Liver (tissue), 9 donors: Measurements from ENCODE around the gene TLE1. TPM values are rescaled to one million over a fixed set of nuclear protein-coding genes. Genes with fewer than 3 reads are reported as not detected.

ENCODE experiments used
- DNase-seq: peaks from one replicate; pipeline ENCODE4 v3.0.0-alpha.2; 2017; ENCODE audit warnings: low spot score
- H3K27ac ChIP-seq, 2 donors: one replicate each; pipeline ENCODE4 v1.7.0; 2013; ENCODE audit warnings: inconsistent platforms in 2 of 2, low read length in 2 of 2, control low read depth in 1 of 2, low read depth in 1 of 2, mild to moderate bottlenecking in 1 of 2
- H3K27me3 ChIP-seq, 4 donors: one replicate each; pipeline versions ENCODE4 v1.6.1 to v1.7.0; 2013; ENCODE audit warnings: low read length in 3 of 4, inconsistent platforms in 1 of 4, mild to moderate bottlenecking in 1 of 4, moderate library complexity in 1 of 4; ENCODE audit not compliant: control insufficient read depth in 4 of 4, insufficient read depth in 4 of 4
- H3K36me3 ChIP-seq, 4 donors: one replicate each; pipeline versions ENCODE4 v1.6.1 to v1.7.0; 2013; ENCODE audit warnings: low read length in 3 of 4, mild to moderate bottlenecking in 3 of 4, low read depth in 1 of 4, moderate library complexity in 1 of 4; ENCODE audit not compliant: control insufficient read depth in 4 of 4, insufficient read depth in 3 of 4
- H3K4me1 ChIP-seq, 4 donors: one replicate each; pipeline versions ENCODE4 v1.6.1 to v1.7.0; 2013; ENCODE audit warnings: low read length in 3 of 4, mild to moderate bottlenecking in 3 of 4, moderate library complexity in 1 of 4; ENCODE audit not compliant: control insufficient read depth in 4 of 4, insufficient read depth in 4 of 4
- H3K4me3 ChIP-seq, 3 donors: one replicate each; pipeline versions ENCODE4 v1.6.1 to v1.7.0; 2013; ENCODE audit warnings: low read length in 3 of 3, control low read depth in 1 of 3, low read depth in 1 of 3, mild to moderate bottlenecking in 1 of 3
- H3K9ac ChIP-seq, 2 donors: one replicate each; pipeline ENCODE4 v1.7.0; 2013; ENCODE audit warnings: low read length in 2 of 2, mild to moderate bottlenecking in 2 of 2, moderate library complexity in 2 of 2, control low read depth in 1 of 2, low read depth in 1 of 2
- H3K9me3 ChIP-seq, 4 donors: one replicate each; pipeline versions ENCODE4 v1.6.1 to v1.7.0; 2013; ENCODE audit warnings: low read length in 3 of 4; ENCODE audit not compliant: control insufficient read depth in 4 of 4
- CTCF ChIP-seq: fragments of 150-350 bp; IDR thresholded peaks from 2 replicates; pipeline ENCODE4 v1.5.1; 2017; ENCODE audit warnings: improper control_type of control experiment, low read depth, low read length; ENCODE audit not compliant: missing input control
- EGR1 ChIP-seq, 2 donors: IDR thresholded peaks; 2 replicates each; pipeline ENCODE4 v1.6.1; 2016 to 2018; ENCODE audit warnings: antibody characterized with exemption in 2 of 2, low read depth in 2 of 2
- FOXA1 ChIP-seq: IDR thresholded peaks from 2 replicates; pipeline ENCODE4 v1.6.1; 2016; ENCODE audit warnings: antibody characterized with exemption
- FOXA2 ChIP-seq: IDR thresholded peaks from 2 replicates; pipeline ENCODE4 v1.6.1; 2016; ENCODE audit warnings: antibody characterized with exemption
- GABPA ChIP-seq, 2 donors: IDR thresholded peaks in 1 of 2; conservative IDR thresholded peaks in 1 of 2; 2 replicates each; pipeline ENCODE4 v1.6.1; 2016; ENCODE audit warnings: antibody characterized with exemption in 2 of 2, mild to moderate bottlenecking in 1 of 2, moderate library complexity in 1 of 2
- HNF4A ChIP-seq, 2 donors: conservative IDR thresholded peaks; 2 replicates each; pipeline ENCODE4 v1.6.1; 2016; ENCODE audit warnings: antibody characterized with exemption in 2 of 2, mild to moderate bottlenecking in 2 of 2
- HNF4G ChIP-seq: IDR thresholded peaks from 2 replicates; pipeline ENCODE4 v1.6.1; 2016; ENCODE audit warnings: antibody characterized with exemption
- JUND ChIP-seq, 2 donors: IDR thresholded peaks; 2 replicates each; pipeline ENCODE4 v1.6.1; 2016; ENCODE audit warnings: antibody characterized with exemption in 2 of 2
- MAX ChIP-seq: IDR thresholded peaks from 2 replicates; pipeline ENCODE4 v1.6.1; 2016; ENCODE audit warnings: antibody characterized with exemption
- NR2F2 ChIP-seq: IDR thresholded peaks from 2 replicates; pipeline ENCODE4 v1.6.1; 2016; ENCODE audit warnings: antibody characterized with exemption
- RAD21 ChIP-seq, 2 donors: IDR thresholded peaks; 2 replicates each; pipeline ENCODE4 v1.6.1; 2016; ENCODE audit warnings: antibody characterized with exemption in 2 of 2, mild to moderate bottlenecking in 2 of 2
- REST ChIP-seq: IDR thresholded peaks from 2 replicates; pipeline ENCODE4 v1.6.1; 2016; ENCODE audit warnings: antibody characterized with exemption, mild to moderate bottlenecking
- RXRA ChIP-seq, 2 donors: IDR thresholded peaks; 2 replicates each; pipeline ENCODE4 v1.6.1; 2017 to 2018; ENCODE audit warnings: antibody characterized with exemption in 2 of 2, mild to moderate bottlenecking in 1 of 2
- SP1 ChIP-seq: IDR thresholded peaks from 2 replicates; pipeline ENCODE4 v1.6.1; 2018; ENCODE audit warnings: antibody characterized with exemption, mild to moderate bottlenecking
- TAF1 ChIP-seq: conservative IDR thresholded peaks from 2 replicates; pipeline ENCODE4 v1.6.1; 2016; ENCODE audit warnings: antibody characterized with exemption, mild to moderate bottlenecking
- YY1 ChIP-seq: IDR thresholded peaks from 2 replicates; pipeline ENCODE4 v1.6.1; 2016; ENCODE audit warnings: antibody characterized with exemption, mild to moderate bottlenecking
- WGBS: extraction: QIAGEN DNeasy Blood & Tissue Kit; methylation state at CpG from one replicate; pipeline ENCODE4 v1.1.7; 2013; 5-methylcytosine and 5-hydroxymethylcytosine counted together
- polyA plus RNA-seq, 2 donors: library from polyadenylated mRNA; stranded (reverse) in 1 of 2; unstranded in 1 of 2; fragments of 200-250 nt in 1 of 2; fragments of >200 nt in 1 of 2; fragmentation: Nextera tagmentation in 1 of 2; extraction: Ambion mirVana in 1 of 2; gene quantifications; one replicate each; pipeline versions ENCODE4 v1.2.1 to v1.2.3, GENCODE V29; 2013 to 2015
- total RNA-seq, 2 donors: library from RNA; depleted of rRNA; stranded (reverse); fragments of >200 nt; gene quantifications; one replicate each; pipeline ENCODE4 v1.2.3, GENCODE V29; 2014
- TF ChIP-seq, protein P1 (sequence below): IDR thresholded peaks from 2 replicates; pipeline ENCODE4 v1.6.1; 2016; ENCODE audit warnings: antibody characterized with exemption
- TF ChIP-seq, protein P2 (sequence below): IDR thresholded peaks from 2 replicates; pipeline ENCODE4 v1.6.1; 2016; ENCODE audit warnings: antibody characterized with exemption
- donor health status: healthy.
- donor health status: healthy.
- donor health status: healthy.
- donor health status: healthy.
- donor health status: healthy.

The TLE1 gene
- total and polyA plus RNA-seq, 4 donors: 25.2 to 45.4 (median 25.7) TPM

DNA sequence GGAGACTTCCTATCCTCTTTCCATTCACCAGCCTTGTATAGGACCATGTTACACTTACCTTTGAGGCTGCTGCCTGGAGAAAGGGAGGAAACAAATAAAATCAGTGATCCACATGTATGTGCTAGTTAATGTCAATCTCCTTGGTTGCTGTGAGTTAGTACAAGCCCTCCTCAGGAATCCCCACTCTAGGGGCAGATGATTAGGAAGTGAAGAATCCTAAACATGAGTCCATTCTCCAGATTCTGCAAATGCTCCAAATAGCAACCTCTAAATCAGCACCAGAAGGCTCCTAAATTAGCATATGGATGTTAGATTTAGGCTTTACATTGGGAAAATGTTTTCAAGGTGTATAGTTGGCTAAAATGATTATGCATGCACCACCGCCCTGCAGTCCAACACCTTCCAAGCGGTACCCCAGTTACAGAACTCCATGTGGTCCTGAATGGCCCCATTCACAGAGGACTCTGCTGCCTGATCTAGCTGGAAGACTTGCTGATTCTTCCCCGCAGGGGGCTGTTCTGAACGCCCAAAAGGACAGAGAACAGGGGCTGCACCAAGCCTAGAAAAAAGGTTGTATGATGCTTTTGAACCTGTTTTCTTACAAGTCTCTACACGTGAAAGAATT lies 123.2 kb downstream of the TLE1 start (continued):
- no peak for TF ChIP-seq REST
- no peak for TF ChIP-seq GABPA (IDR thresholded peaks at IDR 0.05 in 1 of 2, conservative IDR thresholded peaks at IDR 0.05 in 1 of 2)
- no peak for TF ChIP-seq EGR1 (IDR thresholded peaks at IDR 0.05; ENCODE audit: low read depth in 2 of 2)
- TF ChIP-seq JUND (IDR thresholded peaks at IDR 0.05): no peak

- Histone ChIP-seq H3K9ac (no peak overlapping the region), H3K27me3 (no peaks in the 10 kb centered on the region), H3K27ac (peak overlapping the region; percentile 31 to 39), H3K9me3 (no peaks in the 10 kb centered on the region), H3K4me3 (no peak overlapping the region), H3K36me3 (no peaks in the 10 kb centered on the region), H3K4me1 (peaks cover 8 to 33% (median 24%) of the 10 kb centered on the region in 4 donors)
- no peak for DNase-seq
- no peak for TF ChIP-seq FOXA1
- peak in 1 of 2 donors; percentile 7 for TF ChIP-seq GABPA (IDR thresholded peaks at IDR 0.05 in 1 of 2, conservative IDR thresholded peaks at IDR 0.05 in 1 of 2)
- WGBS: 94% methylated on average over 1 of the region's 1 CpG
Measured at GRCh38 chr9:81565609-81566008, 123.7 kb downstream of the TLE1 start.

DNA sequence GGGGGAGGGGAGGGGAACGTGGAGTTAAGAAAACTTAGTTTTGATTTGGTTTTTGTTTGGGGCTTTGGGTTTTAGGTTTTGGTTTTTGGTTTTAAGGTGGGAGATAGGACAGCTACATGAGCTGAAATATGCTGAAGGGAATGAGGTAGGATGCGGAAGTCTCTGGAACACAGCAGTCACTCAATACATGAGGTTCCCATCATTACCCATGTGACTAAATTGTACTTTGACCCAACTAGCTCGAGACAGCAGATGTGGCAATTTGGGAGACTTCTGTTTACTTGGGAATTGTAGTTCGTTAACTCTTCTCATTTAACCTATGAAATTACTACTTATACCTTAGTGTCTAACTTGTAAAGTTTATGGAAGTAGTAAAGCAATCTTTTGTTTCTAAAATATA lies 124.2 kb downstream of the TLE1 start:
- Histone ChIP-seq H3K27ac (peak overlapping the region; percentile 31 to 39), H3K9me3 (no peaks in the 10 kb centered on the region), H3K36me3 (no peaks in the 10 kb centered on the region), H3K4me1 (peaks cover 8 to 33% (median 24%) of the 10 kb centered on the region in 4 donors), H3K27me3 (no peaks in the 10 kb centered on the region), H3K9ac (no peak overlapping the region), H3K4me3 (no peak overlapping the region)
- DNase-seq: no peak
- TF ChIP-seq REST (peak; percentile 62), FOXA1 (no peak), YY1 (peak; percentile 56), SP1 (peak; percentile 77), FOXA2 (peak; percentile 87), HNF4A (conservative IDR thresholded peaks at IDR 0.05) (peak; percentile 93 to 94), RAD21 (IDR thresholded peaks at IDR 0.05) (peak; percentile 20 to 42), NR2F2 (no peak), HNF4G (peak; percentile 81), MAX (peak; percentile 91), CTCF (no peak), TAF1 (peak; percentile 72), GABPA (IDR thresholded peaks at IDR 0.05 in 1 of 2, conservative IDR thresholded peaks at IDR 0.05 in 1 of 2) (peak in 1 of 2 donors; percentile 30), JUND (IDR thresholded peaks at IDR 0.05) (peak in 1 of 2 donors; percentile 76), RXRA (IDR thresholded peaks at IDR 0.05) (peak; percentile 60 to 84), EGR1 (IDR thresholded peaks at IDR 0.05; ENCODE audit: low read depth in 2 of 2) (peak in 1 of 2 donors; percentile 54)
- TF ChIP-seq, protein P1, sequence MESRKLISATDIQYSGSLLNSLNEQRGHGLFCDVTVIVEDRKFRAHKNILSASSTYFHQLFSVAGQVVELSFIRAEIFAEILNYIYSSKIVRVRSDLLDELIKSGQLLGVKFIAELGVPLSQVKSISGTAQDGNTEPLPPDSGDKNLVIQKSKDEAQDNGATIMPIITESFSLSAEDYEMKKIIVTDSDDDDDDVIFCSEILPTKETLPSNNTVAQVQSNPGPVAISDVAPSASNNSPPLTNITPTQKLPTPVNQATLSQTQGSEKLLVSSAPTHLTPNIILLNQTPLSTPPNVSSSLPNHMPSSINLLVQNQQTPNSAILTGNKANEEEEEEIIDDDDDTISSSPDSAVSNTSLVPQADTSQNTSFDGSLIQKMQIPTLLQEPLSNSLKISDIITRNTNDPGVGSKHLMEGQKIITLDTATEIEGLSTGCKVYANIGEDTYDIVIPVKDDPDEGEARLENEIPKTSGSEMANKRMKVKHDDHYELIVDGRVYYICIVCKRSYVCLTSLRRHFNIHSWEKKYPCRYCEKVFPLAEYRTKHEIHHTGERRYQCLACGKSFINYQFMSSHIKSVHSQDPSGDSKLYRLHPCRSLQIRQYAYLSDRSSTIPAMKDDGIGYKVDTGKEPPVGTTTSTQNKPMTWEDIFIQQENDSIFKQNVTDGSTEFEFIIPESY: peak; percentile 92
- TF ChIP-seq, protein P2, sequence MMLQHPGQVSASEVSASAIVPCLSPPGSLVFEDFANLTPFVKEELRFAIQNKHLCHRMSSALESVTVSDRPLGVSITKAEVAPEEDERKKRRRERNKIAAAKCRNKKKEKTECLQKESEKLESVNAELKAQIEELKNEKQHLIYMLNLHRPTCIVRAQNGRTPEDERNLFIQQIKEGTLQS: no peak
- 28% methylated on average over 4 of the region's 4 CpGs for WGBS
